Gastrocnemius medialis (tissue), 4 donors: ENCODE results near the gene PLS1.

Source experiments
- POLR2A ChIP-seq, 2 donors: fragments of 450-650 bp; IDR thresholded peaks; one replicate each; pipeline ENCODE4 v1.6.1; 2017; ENCODE audit warnings: antibody characterized with exemption in 2 of 2, mild to moderate bottlenecking in 2 of 2, moderate library complexity in 2 of 2
- TF ChIP-seq, protein P1 (sequence below), 5 experiments: fragments of 450-650 bp in 3 of 5; fragments of 200-600 bp in 2 of 5; sonication (generic) in 2 of 5; IDR thresholded peaks in 4 of 5; conservative IDR thresholded peaks in 1 of 5; 1 replicate in 4 of 5; 2 replicates in 1 of 5; pipeline ENCODE4 v1.5.1; 2016 to 2019; ENCODE audit warnings: antibody characterized with exemption in 5 of 5, mild to moderate bottlenecking in 3 of 5, moderate library complexity in 3 of 5

DNA sequence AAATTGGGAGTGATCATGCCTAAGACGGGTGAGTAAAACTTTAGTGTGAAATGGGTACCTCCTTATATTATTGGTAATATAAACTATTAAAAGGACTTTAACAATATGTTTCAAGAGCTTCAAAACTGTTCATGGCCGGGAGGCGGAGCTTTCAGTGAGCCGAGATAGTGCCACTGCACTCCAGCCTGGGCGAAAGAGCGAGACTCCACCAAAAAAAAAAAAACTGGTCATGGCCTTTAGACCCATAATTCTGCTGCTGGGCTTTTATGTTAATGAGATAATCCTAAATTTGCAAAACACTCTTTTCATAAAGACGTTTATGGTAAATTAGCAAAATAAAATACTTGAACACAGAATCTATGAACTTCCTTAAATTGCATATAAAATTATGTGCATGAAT, 150.5 kb downstream of the PLS1 start:
- TF ChIP-seq, protein P1, sequence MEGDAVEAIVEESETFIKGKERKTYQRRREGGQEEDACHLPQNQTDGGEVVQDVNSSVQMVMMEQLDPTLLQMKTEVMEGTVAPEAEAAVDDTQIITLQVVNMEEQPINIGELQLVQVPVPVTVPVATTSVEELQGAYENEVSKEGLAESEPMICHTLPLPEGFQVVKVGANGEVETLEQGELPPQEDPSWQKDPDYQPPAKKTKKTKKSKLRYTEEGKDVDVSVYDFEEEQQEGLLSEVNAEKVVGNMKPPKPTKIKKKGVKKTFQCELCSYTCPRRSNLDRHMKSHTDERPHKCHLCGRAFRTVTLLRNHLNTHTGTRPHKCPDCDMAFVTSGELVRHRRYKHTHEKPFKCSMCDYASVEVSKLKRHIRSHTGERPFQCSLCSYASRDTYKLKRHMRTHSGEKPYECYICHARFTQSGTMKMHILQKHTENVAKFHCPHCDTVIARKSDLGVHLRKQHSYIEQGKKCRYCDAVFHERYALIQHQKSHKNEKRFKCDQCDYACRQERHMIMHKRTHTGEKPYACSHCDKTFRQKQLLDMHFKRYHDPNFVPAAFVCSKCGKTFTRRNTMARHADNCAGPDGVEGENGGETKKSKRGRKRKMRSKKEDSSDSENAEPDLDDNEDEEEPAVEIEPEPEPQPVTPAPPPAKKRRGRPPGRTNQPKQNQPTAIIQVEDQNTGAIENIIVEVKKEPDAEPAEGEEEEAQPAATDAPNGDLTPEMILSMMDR (IDR thresholded peaks at IDR 0.05 in 4 of 5, conservative IDR thresholded peaks at IDR 0.05 in 1 of 5): no peak
- no peak for TF ChIP-seq POLR2A (IDR thresholded peaks at IDR 0.05)
